ENCODE results near the gene CKMT1A.

GRCh38 chr15:43648649-43649429, 44.8 kb upstream of the CKMT1A start, which contains the start of gene CATSPER2:
- TF ChIP-seq, protein P1, sequence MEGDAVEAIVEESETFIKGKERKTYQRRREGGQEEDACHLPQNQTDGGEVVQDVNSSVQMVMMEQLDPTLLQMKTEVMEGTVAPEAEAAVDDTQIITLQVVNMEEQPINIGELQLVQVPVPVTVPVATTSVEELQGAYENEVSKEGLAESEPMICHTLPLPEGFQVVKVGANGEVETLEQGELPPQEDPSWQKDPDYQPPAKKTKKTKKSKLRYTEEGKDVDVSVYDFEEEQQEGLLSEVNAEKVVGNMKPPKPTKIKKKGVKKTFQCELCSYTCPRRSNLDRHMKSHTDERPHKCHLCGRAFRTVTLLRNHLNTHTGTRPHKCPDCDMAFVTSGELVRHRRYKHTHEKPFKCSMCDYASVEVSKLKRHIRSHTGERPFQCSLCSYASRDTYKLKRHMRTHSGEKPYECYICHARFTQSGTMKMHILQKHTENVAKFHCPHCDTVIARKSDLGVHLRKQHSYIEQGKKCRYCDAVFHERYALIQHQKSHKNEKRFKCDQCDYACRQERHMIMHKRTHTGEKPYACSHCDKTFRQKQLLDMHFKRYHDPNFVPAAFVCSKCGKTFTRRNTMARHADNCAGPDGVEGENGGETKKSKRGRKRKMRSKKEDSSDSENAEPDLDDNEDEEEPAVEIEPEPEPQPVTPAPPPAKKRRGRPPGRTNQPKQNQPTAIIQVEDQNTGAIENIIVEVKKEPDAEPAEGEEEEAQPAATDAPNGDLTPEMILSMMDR (IDR thresholded peaks at IDR 0.05): no peak
- TF ChIP-seq POLR2A (IDR thresholded peaks at IDR 0.05): no peak
